Measurements from ENCODE around the gene RNASE12. TPM values are rescaled to one million over a fixed set of nuclear protein-coding genes. Genes with fewer than 3 reads are reported as not detected.

RNASE12 gene
- total RNA-seq, 4 donors from 2014 or later: not detected

- no peak for ATAC-seq
- 0 to 46% methylated on average over 1 to 2 of the region's 2 CpGs for WGBS, 2 donors (ENCODE audit: low coverage in 1 of 2)
- Histone ChIP-seq H3K27me3 (no peaks in the 10 kb centered on the region), H3K27ac (no peak overlapping the region), H3K4me1 (no peaks in the 10 kb centered on the region), H3K9me3 (no peaks in the 10 kb centered on the region), H3K36me3 (no peaks in the 10 kb centered on the region), H3K4me3 (no peak overlapping the region)
- no peak for TF ChIP-seq POLR2AphosphoS5 (IDR thresholded peaks at IDR 0.05)
- TF ChIP-seq POLR2A (IDR thresholded peaks at IDR 0.05): no peak
- TF ChIP-seq CTCF (IDR thresholded peaks at IDR 0.05): no peak
- no peak for TF ChIP-seq EP300 (IDR thresholded peaks at IDR 0.05)
Observed at GRCh38 chr14:20557212-20557542, 34.0 kb downstream of the RNASE12 start.

DNA sequence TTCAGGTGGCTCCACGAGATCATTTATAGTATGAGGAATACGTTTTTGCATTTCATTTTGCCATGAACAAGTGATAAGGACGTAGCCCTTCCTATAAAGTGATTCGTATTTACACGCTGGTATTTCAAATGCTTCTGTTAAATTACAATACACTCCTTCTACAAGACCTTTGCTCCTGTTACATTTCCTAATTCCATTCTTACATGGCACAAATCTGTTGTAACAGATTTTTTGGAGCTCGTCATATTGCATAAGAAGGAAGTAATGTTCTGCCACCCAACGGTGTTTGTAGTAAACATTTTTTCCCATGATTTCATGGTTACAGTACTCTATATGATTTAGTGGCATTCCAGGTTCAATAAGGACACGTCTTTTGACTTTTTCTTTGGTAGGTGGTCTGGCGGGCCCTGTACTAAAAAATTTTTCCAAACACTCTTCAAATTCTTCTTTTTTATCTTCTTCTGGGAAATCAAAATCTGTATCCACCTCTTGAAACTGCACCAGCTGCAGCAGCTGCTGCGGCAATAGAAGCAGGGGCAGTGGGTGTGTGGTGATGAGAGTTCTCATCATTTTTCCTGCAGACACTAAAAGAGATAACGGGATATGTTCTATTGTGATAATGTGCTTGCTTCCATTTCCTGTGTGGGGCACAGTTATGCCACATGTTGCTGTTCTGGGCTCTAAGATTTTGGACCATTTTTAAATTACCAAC is 34.5 kb downstream of the RNASE12 start:
- ATAC-seq: no peak
- TF ChIP-seq CTCF (IDR thresholded peaks at IDR 0.05) (no peak), POLR2AphosphoS5 (IDR thresholded peaks at IDR 0.05) (no peak), EP300 (IDR thresholded peaks at IDR 0.05) (no peak), POLR2A (IDR thresholded peaks at IDR 0.05) (no peak)

DNA sequence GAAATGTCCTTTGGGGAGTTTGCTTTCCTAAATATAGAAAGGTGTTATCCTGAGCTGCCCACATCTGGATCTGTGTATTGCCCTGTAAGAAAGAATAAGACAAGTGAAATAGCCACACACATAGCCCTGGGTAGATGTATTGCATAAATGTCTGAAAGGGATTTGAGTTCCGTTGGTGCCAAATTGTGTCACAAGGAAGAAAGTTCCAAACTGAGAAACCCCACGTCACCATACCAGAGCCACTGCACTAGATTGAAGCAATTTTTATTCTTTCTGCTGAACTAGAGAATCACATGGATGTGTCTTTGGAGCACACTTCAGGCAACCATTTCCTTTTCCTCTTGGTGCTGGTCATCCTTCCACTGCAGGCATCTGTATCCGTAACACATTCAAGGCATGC is 35.3 kb downstream of the RNASE12 start:
- ATAC-seq: no peak
- H3K36me3 ChIP-seq: no peaks in the 10 kb centered on the region
- H3K9me3 ChIP-seq: no peaks in the 10 kb centered on the region
- no peaks in the 10 kb centered on the region for H3K4me1 ChIP-seq
- no peaks in the 10 kb centered on the region for H3K27me3 ChIP-seq
- TF ChIP-seq CTCF (IDR thresholded peaks at IDR 0.05) (no peak), POLR2A (IDR thresholded peaks at IDR 0.05) (no peak), POLR2AphosphoS5 (IDR thresholded peaks at IDR 0.05) (no peak), EP300 (IDR thresholded peaks at IDR 0.05) (no peak)
- no peak overlapping the region for H3K4me3 ChIP-seq
- WGBS, 2 donors (ENCODE audit: low coverage in 1 of 2): 86 to 100% methylated on average over 2 to 3 of the region's 3 CpGs
- no peak overlapping the region for H3K27ac ChIP-seq

More for the DNA sequence above, 34.5 kb downstream of the RNASE12 start:
- Histone ChIP-seq H3K9me3 (no peaks in the 10 kb centered on the region), H3K27me3 (no peaks in the 10 kb centered on the region), H3K4me1 (no peaks in the 10 kb centered on the region), H3K36me3 (no peaks in the 10 kb centered on the region), H3K4me3 (no peak overlapping the region), H3K27ac (no peak overlapping the region)
- 71 to 74% methylated on average over 10 to 11 of the region's 11 CpGs for WGBS, 2 donors (ENCODE audit: low coverage in 1 of 2)

- no peaks in the 10 kb centered on the region for H3K36me3 ChIP-seq
- H3K9me3 ChIP-seq: no peaks in the 10 kb centered on the region
- no peak overlapping the region for H3K4me3 ChIP-seq
- no peaks in the 10 kb centered on the region for H3K4me1 ChIP-seq
- no peaks in the 10 kb centered on the region for H3K27me3 ChIP-seq
- TF ChIP-seq CTCF (IDR thresholded peaks at IDR 0.05) (no peak), POLR2AphosphoS5 (IDR thresholded peaks at IDR 0.05) (no peak), POLR2A (IDR thresholded peaks at IDR 0.05) (no peak), EP300 (IDR thresholded peaks at IDR 0.05) (no peak)
- ATAC-seq: no peak
- no peak overlapping the region for H3K27ac ChIP-seq
Observed at GRCh38 chr14:20553024-20553423, 38.2 kb downstream of the RNASE12 start.

GRCh38 chr14:20551606-20552005 is 39.6 kb downstream of the RNASE12 start:
- H3K27ac ChIP-seq: no peak overlapping the region
- no peak overlapping the region for H3K4me3 ChIP-seq
- H3K9me3 ChIP-seq: no peaks in the 10 kb centered on the region
- no peaks in the 10 kb centered on the region for H3K36me3 ChIP-seq
- TF ChIP-seq CTCF (IDR thresholded peaks at IDR 0.05): no peak
- no peak for TF ChIP-seq POLR2AphosphoS5 (IDR thresholded peaks at IDR 0.05)
- no peak for TF ChIP-seq EP300 (IDR thresholded peaks at IDR 0.05)
- TF ChIP-seq POLR2A (IDR thresholded peaks at IDR 0.05): no peak
- no peak for ATAC-seq
- H3K4me1 ChIP-seq: no peaks in the 10 kb centered on the region
- peaks cover 4% of the 10 kb centered on the region for H3K27me3 ChIP-seq
- WGBS, 2 donors (ENCODE audit: low coverage in 1 of 2): 85 to 90% methylated on average over 1 to 3 of the region's 3 CpGs

Measured in gastroesophageal sphincter (tissue), 4 donors.